NB4 (cell line): ENCODE data around the gene PPP3R1.

ENCODE experiments used
- DNase-seq: peaks from one replicate; pipeline ENCODE4 v3.0.0; 2010; ENCODE audit warnings: low read depth
- H3K4me3 ChIP-seq: one replicate; pipeline ENCODE4 v1.5.1; 2011; ENCODE audit warnings: mild to moderate bottlenecking, low read depth, low read length, moderate library complexity
- MAX ChIP-seq: IDR thresholded peaks from 2 replicates; pipeline ENCODE4 v1.6.1; 2011; ENCODE audit warnings: low read depth, low read length
- MYC ChIP-seq: IDR thresholded peaks from 2 replicates; pipeline ENCODE4 v1.6.1; 2011; ENCODE audit warnings: low read depth, low read length
- POLR2A ChIP-seq: IDR thresholded peaks from 2 replicates; pipeline ENCODE4 v1.6.1; 2011; ENCODE audit warnings: mild to moderate bottlenecking; ENCODE audit not compliant: insufficient read length; ENCODE audit errors: extremely low read depth
- TF ChIP-seq, protein P1 (sequence below): IDR thresholded peaks from one replicate; pipeline ENCODE4 v1.5.1; 2012; ENCODE audit warnings: low read depth, low read length

The PPP3R1 gene

GRCh38 chr2:68256093-68256450 lies 3.7 kb upstream of the PPP3R1 start:
- no peak for TF ChIP-seq MYC
- TF ChIP-seq, protein P1, sequence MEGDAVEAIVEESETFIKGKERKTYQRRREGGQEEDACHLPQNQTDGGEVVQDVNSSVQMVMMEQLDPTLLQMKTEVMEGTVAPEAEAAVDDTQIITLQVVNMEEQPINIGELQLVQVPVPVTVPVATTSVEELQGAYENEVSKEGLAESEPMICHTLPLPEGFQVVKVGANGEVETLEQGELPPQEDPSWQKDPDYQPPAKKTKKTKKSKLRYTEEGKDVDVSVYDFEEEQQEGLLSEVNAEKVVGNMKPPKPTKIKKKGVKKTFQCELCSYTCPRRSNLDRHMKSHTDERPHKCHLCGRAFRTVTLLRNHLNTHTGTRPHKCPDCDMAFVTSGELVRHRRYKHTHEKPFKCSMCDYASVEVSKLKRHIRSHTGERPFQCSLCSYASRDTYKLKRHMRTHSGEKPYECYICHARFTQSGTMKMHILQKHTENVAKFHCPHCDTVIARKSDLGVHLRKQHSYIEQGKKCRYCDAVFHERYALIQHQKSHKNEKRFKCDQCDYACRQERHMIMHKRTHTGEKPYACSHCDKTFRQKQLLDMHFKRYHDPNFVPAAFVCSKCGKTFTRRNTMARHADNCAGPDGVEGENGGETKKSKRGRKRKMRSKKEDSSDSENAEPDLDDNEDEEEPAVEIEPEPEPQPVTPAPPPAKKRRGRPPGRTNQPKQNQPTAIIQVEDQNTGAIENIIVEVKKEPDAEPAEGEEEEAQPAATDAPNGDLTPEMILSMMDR = no peak
- no peak for TF ChIP-seq POLR2A
- TF ChIP-seq MAX = no peak
- H3K4me3 ChIP-seq = no peak overlapping the region
- no peak for DNase-seq

DNA sequence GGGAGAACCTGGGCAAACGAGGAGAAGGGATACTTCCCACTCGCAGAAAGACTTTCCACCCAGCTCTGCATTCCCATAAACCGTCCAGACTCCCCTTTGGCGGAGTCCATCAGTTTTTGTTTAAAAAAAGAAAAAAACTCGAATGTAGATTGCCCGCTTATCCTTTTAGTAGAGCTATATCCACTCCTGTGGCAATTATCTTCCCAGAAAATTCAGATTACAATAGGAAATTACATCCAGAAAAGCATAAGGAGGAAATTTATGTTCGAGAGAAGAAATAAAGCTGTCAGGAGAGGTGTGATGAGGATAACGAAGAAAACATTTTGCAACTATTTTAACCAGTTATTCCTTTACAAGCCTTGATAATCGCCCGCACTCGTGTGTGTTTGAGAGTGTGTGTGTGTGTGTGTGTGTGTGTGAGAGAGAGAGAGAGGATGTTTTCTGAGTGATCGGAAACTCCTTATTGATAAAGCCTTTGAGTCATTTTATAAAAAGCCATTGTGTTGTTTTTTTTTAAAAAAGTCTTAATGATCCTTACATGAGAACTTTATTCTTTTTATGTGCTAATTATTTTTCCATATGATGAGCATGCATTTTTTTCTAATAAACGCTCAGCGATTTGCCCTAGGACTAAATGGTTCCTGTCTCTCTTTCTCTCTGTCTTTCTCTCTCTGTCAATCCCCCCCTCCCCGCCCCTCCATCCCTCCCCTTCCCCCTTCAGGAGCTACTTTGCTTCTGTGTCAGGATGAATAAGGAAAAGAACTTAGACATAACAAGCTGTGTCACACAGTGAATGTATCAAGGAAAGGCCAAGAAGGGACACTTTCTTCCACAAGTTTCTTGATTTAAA lies 1.1 kb upstream of the PPP3R1 start:
- TF ChIP-seq MYC = no peak
- no peak for TF ChIP-seq POLR2A
- TF ChIP-seq, protein P1 = no peak
- no peak for TF ChIP-seq MAX
- peak overlapping the region; percentile 95 for H3K4me3 ChIP-seq
- DNase-seq = peak; percentile 47

GRCh38 chr2:68251855-68252399 lies 405 bp downstream of the PPP3R1 start:
- peak overlapping the region; percentile 84 for H3K4me3 ChIP-seq
- TF ChIP-seq MYC = no peak
- TF ChIP-seq, protein P1 = no peak
- no peak for TF ChIP-seq MAX
- TF ChIP-seq POLR2A = no peak
- no peak for DNase-seq

- TF ChIP-seq, protein P1 = peak; percentile 75
- TF ChIP-seq POLR2A (peak; percentile 46), MAX (peak; percentile 28; the same call in 1 of the 2 replicates), MYC (no peak; the same call in 1 of the 2 replicates)
- peak overlapping the region; percentile 84 for H3K4me3 ChIP-seq
- DNase-seq = peak; percentile 93
Measured at GRCh38 chr2:68251187-68251854, 1.0 kb downstream of the PPP3R1 start.

DNA sequence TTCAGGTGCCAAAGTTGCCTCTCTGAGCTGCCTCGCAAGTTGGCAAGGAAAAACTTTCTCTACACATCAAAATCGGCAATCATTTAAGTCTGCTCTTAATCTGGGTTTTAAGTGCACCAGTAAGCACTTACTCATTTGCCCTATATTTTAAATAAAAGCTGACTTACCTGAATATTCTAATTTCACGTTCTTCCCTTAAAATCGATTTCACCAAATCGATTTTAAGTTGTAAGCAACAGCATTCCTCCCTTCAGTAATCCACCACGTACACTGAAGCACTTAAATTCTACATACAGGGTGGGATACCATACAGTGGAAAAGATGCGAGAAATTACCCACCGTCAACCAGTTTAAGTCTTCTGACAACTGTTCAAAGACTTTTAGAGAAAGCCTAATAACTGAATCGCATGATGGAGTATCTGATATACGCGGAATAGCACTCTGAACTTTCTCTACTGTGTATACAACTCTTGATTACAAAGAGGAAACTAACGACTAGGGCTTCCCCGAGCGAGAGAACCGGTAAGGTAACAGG lies 1.6 kb downstream of the PPP3R1 start:
- H3K4me3 ChIP-seq = peak overlapping the region; percentile 84
- TF ChIP-seq MYC (no peak), MAX (no peak), POLR2A (no peak)
- TF ChIP-seq, protein P1 = no peak
- DNase-seq = no peak
